ENCODE measurements around the gene RFX4. TPM values are rescaled to one million over a fixed set of nuclear protein-coding genes. Genes with fewer than 3 reads are reported as not detected.

The RFX4 gene
- total and polyA plus RNA-seq, 2 of the 8 experiments (the other 6 are each of a cell fraction or from before 2014, with no cell fraction given), result 0.06 TPM; not detected in 1

- ChIA-PET CTCF (ENCODE audit: partially characterized antibody) (interaction anchor here (1.0 kb wide), 1 partner anchor 32 kb away, joined by 3 read pairs; no protein-coding TSS in a partner anchor), POLR2A (ENCODE audit: partially characterized antibody) (interaction anchor here (1.6 kb wide), 1 partner anchor 12 kb away, joined by 3 read pairs; no protein-coding TSS in a partner anchor)
- Histone ChIP-seq H3K9ac (replicated peaks in 1 of 4; ENCODE audit: extremely low read depth in 1 of 4, low read depth in 3 of 4, low read length in 3 of 4) (no peak overlapping the region), H3K79me2 (ENCODE audit: control insufficient read depth in 1 of 2, insufficient read depth in 2 of 2, low read length in 2 of 2) (peaks cover 7 to 82% of the 10 kb centered on the region in 2 experiments; a peak in 3 of 4 replicates), H4K5ac (ENCODE audit: insufficient read length, low read depth, low read length) (no peak overlapping the region), H3K36me3 (ENCODE audit: control insufficient read depth in 2 of 4, insufficient read depth in 4 of 4, low read length in 3 of 4) (peaks cover 0 to 26% (median 7%) of the 10 kb centered on the region in 4 experiments; a peak in 5 of 8 replicates), H2BK12ac (ENCODE audit: low read depth, low read length) (no peak overlapping the region), H2AK5ac (ENCODE audit: low read depth, low read length) (no peak overlapping the region), H3K9me3 (ENCODE audit: insufficient read depth in 2 of 2, low read depth in 1 of 2, low read length in 1 of 2) (no peaks in the 10 kb centered on the region), H3K27me3 (replicated peaks in 1 of 4; ENCODE audit: control insufficient read depth in 3 of 4, extremely low read depth in 1 of 4, insufficient read depth in 3 of 4, low read length in 3 of 4) (no peaks in the 10 kb centered on the region), H2BK15ac (ENCODE audit: low read length) (no peak overlapping the region), H2AFZ (ENCODE audit: low read length) (no peak overlapping the region), H3K4ac (replicated peaks; ENCODE audit: insufficient read length, low read depth, low read length) (no peak overlapping the region), H3K56ac (replicated peaks; ENCODE audit: insufficient read length, low read depth, low read length) (no peak overlapping the region), H3K4me1 (replicated peaks in 1 of 4; ENCODE audit: control insufficient read depth in 3 of 4, insufficient read depth in 4 of 4, low read length in 3 of 4) (peaks cover 0 to 9% (median 3%) of the 10 kb centered on the region in 4 experiments; a peak in 3 of 7 replicates), H4K91ac (replicated peaks; ENCODE audit: insufficient read length, low read length) (no peak overlapping the region), H3K79me1 (ENCODE audit: low read depth, low read length) (peaks cover 5% of the 10 kb centered on the region; the same call in 1 of the 2 replicates), H3K14ac (ENCODE audit: insufficient read length) (no peak overlapping the region), H3K23me2 (ENCODE audit: low read depth, low read length) (no peaks in the 10 kb centered on the region), H3K4me3 (ENCODE audit: extremely low read depth in 1 of 4, insufficient read depth in 2 of 4, low read depth in 3 of 4, low read length in 4 of 4) (no peak overlapping the region), H3K18ac (ENCODE audit: extremely low read depth, low read length) (no peak overlapping the region), H3K4me2 (ENCODE audit: insufficient read depth in 1 of 2, low read depth in 2 of 2, low read length in 2 of 2) (peak overlapping the region in 1 of 2 experiments; percentile 56; a peak in 2 of 4 replicates), H2BK20ac (ENCODE audit: low read length) (no peak overlapping the region), H2BK120ac (replicated peaks; ENCODE audit: low read depth, low read length) (no peak overlapping the region), H4K20me1 (replicated peaks in 1 of 2; ENCODE audit: control insufficient read depth in 1 of 2, insufficient read depth in 2 of 2, low read length in 2 of 2) (peaks cover 3 to 6% of the 10 kb centered on the region in 2 experiments), H2BK5ac (ENCODE audit: low read depth, low read length) (no peak overlapping the region), H3K27ac (ENCODE audit: low read depth, low read length) (no peak overlapping the region), H3K23ac (ENCODE audit: insufficient read length) (no peak overlapping the region), H4K8ac (ENCODE audit: extremely low read depth, insufficient read depth, low read length) (no peak overlapping the region)
- FAIRE-seq (no peak), DNase-seq (ENCODE audit: low read depth in 1 of 2, low spot score in 2 of 2) (no peak)
- 41% methylated on average over 1 of the region's 1 CpG; no CpG with 5 or more reads in 1 of the 2 experiments for WGBS, 2 experiments (ENCODE audit: extremely low coverage in 1 of 2, insufficient coverage in 1 of 2, insufficient read length in 1 of 2, insufficient replicate concordance in 2 of 2, low coverage in 1 of 2, low lambda C conversion rate in 2 of 2, missing lambda C conversion rate in 1 of 2)
Observed at GRCh38 chr12:106782619-106783018, 199.8 kb downstream of the RFX4 start.
